OCI-M2 (cell line): ENCODE results near the gene ZNF586.
"Not testable (repeated sequence)": the region's sequence is repeated elsewhere in the genome, so short reads cannot be mapped to it uniquely, and the experiment has no call there.

ENCODE experiments used
- DNase-seq: peaks from one replicate; lab custom pipeline; 2025; ENCODE audit not compliant: unreplicated experiment; lab: John Stamatoyannopoulos, UW

Gene ZNF586

GRCh38 chr19:57821501-57821900, 52.0 kb downstream of the ZNF586 start:
- DNase-seq: not testable (repeated sequence)

DNA sequence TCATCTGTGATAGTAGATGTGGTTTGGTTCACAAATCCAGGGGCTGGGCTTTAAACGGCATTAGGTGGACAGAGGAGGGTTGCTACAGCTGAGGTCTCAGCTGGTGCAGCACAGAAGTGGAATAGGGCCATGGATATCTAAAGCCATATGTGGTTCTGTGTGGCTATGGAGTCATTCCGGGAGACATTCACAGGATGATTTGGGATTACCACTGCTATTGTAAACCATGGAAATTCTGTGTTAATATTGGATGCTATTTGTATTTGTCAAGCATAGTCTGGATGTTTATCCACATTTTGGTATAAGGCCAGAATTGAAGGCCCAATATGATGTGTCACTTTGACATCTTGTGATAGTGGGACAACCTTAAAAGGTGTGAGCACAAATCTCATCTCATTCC, 53.7 kb downstream of the ZNF586 start:
- not testable (repeated sequence) for DNase-seq

GRCh38 chr19:57823608-57824007, 54.1 kb downstream of the ZNF586 start:
- not testable (repeated sequence) for DNase-seq

DNA sequence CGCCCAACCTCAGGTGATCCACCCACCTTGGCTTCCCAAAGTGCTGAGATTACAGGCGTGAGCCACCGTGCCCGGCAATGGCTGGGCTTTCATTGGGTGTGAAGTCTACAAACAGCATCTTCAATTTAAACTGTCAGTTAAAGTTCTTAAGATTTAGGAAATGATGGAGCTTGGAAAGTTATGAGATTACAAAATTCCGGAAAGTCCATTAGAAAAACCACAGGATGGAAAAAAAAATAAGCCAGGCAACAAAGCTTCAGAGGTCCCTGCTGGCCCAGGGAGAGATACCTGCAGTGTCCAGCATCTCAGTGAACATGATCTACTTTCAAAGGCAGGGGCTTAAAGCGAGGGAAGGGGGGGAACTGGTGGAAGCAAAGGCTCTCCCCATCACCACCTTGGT, 56.0 kb downstream of the ZNF586 start:
- no peak for DNase-seq

- no peak for DNase-seq
Observed at GRCh38 chr19:57829316-57829715, 59.8 kb downstream of the ZNF586 start.

- no peak for DNase-seq
Observed at GRCh38 chr19:57830071-57830602, 60.7 kb downstream of the ZNF586 start, which contains the start of gene ZNF587B. ZNF587B (plus strand) TSS chr19:57830299; CDS start chr19:57830529, 230 bp downstream.
